Ovary (tissue), 3 donors: ENCODE results near the gene SORBS1.

Experiments used
- EP300 ChIP-seq: sonication (generic); formaldehyde crosslinking; IDR thresholded peaks from one replicate; pipeline ENCODE4 v1.6.1; 2017; ENCODE audit warnings: antibody characterized with exemption
- POLR2A ChIP-seq: fragments of 450-650 bp; IDR thresholded peaks from one replicate; pipeline ENCODE4 v1.6.1; 2017; ENCODE audit warnings: antibody characterized with exemption, mild to moderate bottlenecking, moderate library complexity
- TF ChIP-seq, protein P1 (sequence below), 3 donors: fragments of 450-650 bp in 2 of 3; fragments of 200-600 bp in 1 of 3; IDR thresholded peaks; one replicate each; pipeline versions ENCODE4 v1.5.1 to v1.8.0; 2016 to 2022; ENCODE audit warnings: antibody characterized with exemption in 3 of 3, mild to moderate bottlenecking in 1 of 3
- donor health status: DM: no; HTN: no; CAD: no.

DNA sequence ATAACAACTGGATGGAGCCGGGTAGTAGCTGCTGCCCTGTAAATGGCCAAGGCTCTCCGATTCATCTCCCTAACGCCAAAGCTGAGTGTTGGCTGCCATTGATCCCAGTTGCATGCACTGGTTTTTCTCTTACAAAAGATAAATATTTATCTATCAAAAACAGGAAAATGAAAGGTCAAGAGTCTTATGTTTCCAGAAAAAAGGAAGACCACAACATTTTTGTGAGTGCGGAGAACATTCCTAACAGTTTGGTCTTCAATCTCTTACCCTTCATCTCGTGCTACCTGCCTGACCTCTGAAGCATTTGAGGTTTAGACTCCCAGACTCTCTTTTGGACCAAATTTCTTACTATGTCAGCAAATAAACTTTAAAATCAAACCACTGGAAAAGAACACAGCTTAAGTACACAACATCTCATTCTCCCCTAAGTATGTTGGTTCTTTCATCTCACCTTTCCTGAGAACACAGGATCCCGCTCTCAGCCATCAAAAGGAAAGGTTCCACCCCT is 61.6 kb downstream of the SORBS1 start:
- TF ChIP-seq, protein P1, sequence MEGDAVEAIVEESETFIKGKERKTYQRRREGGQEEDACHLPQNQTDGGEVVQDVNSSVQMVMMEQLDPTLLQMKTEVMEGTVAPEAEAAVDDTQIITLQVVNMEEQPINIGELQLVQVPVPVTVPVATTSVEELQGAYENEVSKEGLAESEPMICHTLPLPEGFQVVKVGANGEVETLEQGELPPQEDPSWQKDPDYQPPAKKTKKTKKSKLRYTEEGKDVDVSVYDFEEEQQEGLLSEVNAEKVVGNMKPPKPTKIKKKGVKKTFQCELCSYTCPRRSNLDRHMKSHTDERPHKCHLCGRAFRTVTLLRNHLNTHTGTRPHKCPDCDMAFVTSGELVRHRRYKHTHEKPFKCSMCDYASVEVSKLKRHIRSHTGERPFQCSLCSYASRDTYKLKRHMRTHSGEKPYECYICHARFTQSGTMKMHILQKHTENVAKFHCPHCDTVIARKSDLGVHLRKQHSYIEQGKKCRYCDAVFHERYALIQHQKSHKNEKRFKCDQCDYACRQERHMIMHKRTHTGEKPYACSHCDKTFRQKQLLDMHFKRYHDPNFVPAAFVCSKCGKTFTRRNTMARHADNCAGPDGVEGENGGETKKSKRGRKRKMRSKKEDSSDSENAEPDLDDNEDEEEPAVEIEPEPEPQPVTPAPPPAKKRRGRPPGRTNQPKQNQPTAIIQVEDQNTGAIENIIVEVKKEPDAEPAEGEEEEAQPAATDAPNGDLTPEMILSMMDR (IDR thresholded peaks at IDR 0.05) = no peak
- TF ChIP-seq POLR2A = no peak
- TF ChIP-seq EP300 = no peak
